ENCODE measurements around the gene AVPR2.
A peak's percentile ranks its signal among the peaks of the same experiment; 100 is the strongest.

DNA sequence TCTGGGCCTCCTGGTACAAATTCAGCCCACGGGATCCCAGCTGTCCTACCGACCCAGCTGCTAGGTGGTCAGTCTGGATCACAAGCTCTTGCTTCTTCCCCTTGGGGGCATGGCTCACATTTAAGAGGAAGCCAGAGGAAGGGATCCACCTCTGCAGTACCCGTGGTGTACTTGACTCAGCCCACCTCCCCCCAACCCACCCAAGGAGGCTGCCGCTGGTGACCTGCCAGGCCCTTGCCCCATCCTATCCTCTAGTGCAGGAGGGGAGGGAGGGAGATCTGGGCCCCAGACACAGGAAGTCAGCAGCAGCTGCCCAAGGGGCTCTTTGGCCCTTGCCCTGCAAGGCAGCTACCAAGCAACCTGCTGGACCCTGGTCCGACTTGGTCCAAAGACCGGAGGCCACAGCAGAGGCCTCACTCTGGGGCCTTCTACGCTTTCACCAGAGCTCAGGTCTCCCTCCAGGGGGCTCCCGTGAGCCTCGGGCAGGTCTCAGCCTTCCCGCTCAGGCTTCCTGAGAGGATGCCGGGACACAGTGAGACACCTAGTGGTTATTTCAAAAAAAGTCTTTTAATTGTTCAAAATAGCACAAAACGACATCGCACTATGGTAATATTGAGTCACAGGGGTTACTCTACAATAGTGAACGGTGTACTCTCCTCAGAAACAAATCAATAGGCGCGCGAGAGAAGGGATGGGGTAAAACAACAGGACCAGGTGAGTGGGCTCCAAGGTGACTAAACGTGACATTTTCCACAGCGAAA is 42.7 kb downstream of the AVPR2 start:
- no peak for TF ChIP-seq POLR2AphosphoS5 (IDR thresholded peaks at IDR 0.05)
- TF ChIP-seq, protein P1, sequence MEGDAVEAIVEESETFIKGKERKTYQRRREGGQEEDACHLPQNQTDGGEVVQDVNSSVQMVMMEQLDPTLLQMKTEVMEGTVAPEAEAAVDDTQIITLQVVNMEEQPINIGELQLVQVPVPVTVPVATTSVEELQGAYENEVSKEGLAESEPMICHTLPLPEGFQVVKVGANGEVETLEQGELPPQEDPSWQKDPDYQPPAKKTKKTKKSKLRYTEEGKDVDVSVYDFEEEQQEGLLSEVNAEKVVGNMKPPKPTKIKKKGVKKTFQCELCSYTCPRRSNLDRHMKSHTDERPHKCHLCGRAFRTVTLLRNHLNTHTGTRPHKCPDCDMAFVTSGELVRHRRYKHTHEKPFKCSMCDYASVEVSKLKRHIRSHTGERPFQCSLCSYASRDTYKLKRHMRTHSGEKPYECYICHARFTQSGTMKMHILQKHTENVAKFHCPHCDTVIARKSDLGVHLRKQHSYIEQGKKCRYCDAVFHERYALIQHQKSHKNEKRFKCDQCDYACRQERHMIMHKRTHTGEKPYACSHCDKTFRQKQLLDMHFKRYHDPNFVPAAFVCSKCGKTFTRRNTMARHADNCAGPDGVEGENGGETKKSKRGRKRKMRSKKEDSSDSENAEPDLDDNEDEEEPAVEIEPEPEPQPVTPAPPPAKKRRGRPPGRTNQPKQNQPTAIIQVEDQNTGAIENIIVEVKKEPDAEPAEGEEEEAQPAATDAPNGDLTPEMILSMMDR (IDR thresholded peaks at IDR 0.05), result peak; percentile 65 to 85 (median 74)
- no peak for TF ChIP-seq EP300 (IDR thresholded peaks at IDR 0.05)
- TF ChIP-seq POLR2A (IDR thresholded peaks at IDR 0.05), result no peak

All from upper lobe of left lung (tissue), 4 donors.